Inferior parietal cortex (tissue), 1 donor: ENCODE data around the gene TSPEAR.
A peak's percentile ranks its signal among the peaks of the same experiment; 100 is the strongest.

Experiments
- DNase-seq: peaks from one replicate; pipeline ENCODE4 v3.0.0-alpha.2; 2016; ENCODE audit errors: extremely low spot score

TSPEAR gene

GRCh38 chr21:44527983-44528633 is 183.3 kb downstream of the TSPEAR start:
- DNase-seq, result no peak

GRCh38 chr21:44527156-44527982 is 184.0 kb downstream of the TSPEAR start:
- DNase-seq, result no peak

- no peak for DNase-seq
Measured at GRCh38 chr21:44526096-44526997, 185.0 kb downstream of the TSPEAR start.

- DNase-seq, result no peak
Measured at GRCh38 chr21:44525391-44526095, 185.8 kb downstream of the TSPEAR start.

- DNase-seq, result no peak
Measured at GRCh38 chr21:44524414-44525371, 186.7 kb downstream of the TSPEAR start.

GRCh38 chr21:44523567-44524413 is 187.6 kb downstream of the TSPEAR start:
- DNase-seq, result no peak

- no peak for DNase-seq
Measured at GRCh38 chr21:44522753-44523204, 188.6 kb downstream of the TSPEAR start.

- DNase-seq, result no peak
Measured at GRCh38 chr21:44521928-44522752, 189.2 kb downstream of the TSPEAR start.

GRCh38 chr21:44521301-44521927 is 190.0 kb downstream of the TSPEAR start:
- no peak for DNase-seq

GRCh38 chr21:44520326-44521300 is 190.8 kb downstream of the TSPEAR start:
- DNase-seq, result no peak

- DNase-seq, result no peak
Measured at GRCh38 chr21:44519346-44520325, 191.7 kb downstream of the TSPEAR start.

- DNase-seq, result no peak
Measured at GRCh38 chr21:44518686-44519085, 192.7 kb downstream of the TSPEAR start.

GRCh38 chr21:44517175-44517899 is 194.0 kb downstream of the TSPEAR start:
- DNase-seq, result peak; percentile 53

- no peak for DNase-seq
Measured at GRCh38 chr21:44516828-44517174, 194.6 kb downstream of the TSPEAR start.

- no peak for DNase-seq
Measured at GRCh38 chr21:44516342-44516741, 195.0 kb downstream of the TSPEAR start.
